Ascending aorta (tissue), 2 donors: ENCODE results near the gene MYO18A. TPM values are rescaled to one million over a fixed set of nuclear protein-coding genes. Genes with fewer than 3 reads are reported as not detected.

Experiments used
- DNase-seq, 2 donors: peaks; one replicate each; pipeline ENCODE4 v3.0.0-alpha.2; 2019; ENCODE audit warnings: low spot score in 2 of 2
- H3K27ac ChIP-seq, 2 donors: fragments of 200-600 bp; sonication (generic); one replicate each; pipeline ENCODE4 v1.5.1; 2016 to 2017; ENCODE audit warnings: mild to moderate bottlenecking in 1 of 2
- H3K27me3 ChIP-seq: fragments of 200-600 bp; sonication (generic); one replicate; pipeline ENCODE4 v1.5.1; 2017
- H3K36me3 ChIP-seq, 2 donors: fragments of 200-600 bp; sonication (generic); one replicate each; pipeline ENCODE4 v1.5.1; 2016
- H3K4me1 ChIP-seq, 2 donors: fragments of 200-600 bp; sonication (generic); one replicate each; pipeline ENCODE4 v1.5.1; 2016 to 2017; ENCODE audit warnings: mild to moderate bottlenecking in 1 of 2
- H3K4me3 ChIP-seq, 2 donors: fragments of 200-600 bp; sonication (generic); one replicate each; pipeline ENCODE4 v1.5.1; 2016 to 2017; ENCODE audit warnings: mild to moderate bottlenecking in 1 of 2
- H3K9me3 ChIP-seq, 2 donors: fragments of 200-600 bp; sonication (generic); one replicate each; pipeline ENCODE4 v1.5.1; 2016
- intact Hi-C: fragments of 100-400 bp; cut with DNase I; formaldehyde crosslinking; loops from one replicate; pipeline ENCODE4 v1.15.1; 2023
- total RNA-seq: library from RNA; depleted of rRNA; stranded (reverse); fragments of >200 nt; gene quantifications from one replicate; pipeline ENCODE4 v1.1.0, GENCODE V29; 2016
- TF ChIP-seq, protein P1 (sequence below), 3 experiments: fragments of 200-600 bp in 2 of 3; fragments of 450-650 bp in 1 of 3; sonication (generic) in 2 of 3; IDR thresholded peaks; one replicate each; pipeline ENCODE4 v1.5.1; 2016 to 2019; ENCODE audit warnings: antibody characterized with exemption in 3 of 3, mild to moderate bottlenecking in 1 of 3, moderate library complexity in 1 of 3

The MYO18A gene
- total RNA-seq, 1 donor from 2014 or later: 185 TPM

DNA sequence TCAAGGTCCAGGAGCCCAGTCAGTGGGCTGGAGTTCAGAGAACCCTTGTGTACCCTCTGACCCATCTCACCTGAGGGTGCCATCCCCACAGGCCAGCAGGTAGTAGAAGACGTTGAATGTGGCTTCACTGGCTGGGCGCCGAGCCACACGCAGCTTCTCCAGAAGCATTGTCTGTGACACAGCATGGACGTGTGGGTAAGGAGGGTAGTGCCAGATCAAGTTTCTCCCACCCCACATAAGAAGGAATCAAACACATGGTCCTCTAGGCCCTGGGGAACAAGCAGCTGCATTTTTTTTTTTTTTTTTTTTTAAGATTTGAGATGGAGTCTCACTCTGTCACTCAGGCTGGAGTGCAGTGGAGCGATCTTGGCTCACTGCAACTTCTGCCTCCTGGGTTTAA lies 60.9 kb downstream of the MYO18A start:
- peaks cover 0 to 2% of the 10 kb centered on the region in 2 donors for H3K4me1 ChIP-seq
- peaks cover 55 to 67% of the 10 kb centered on the region in 2 donors for H3K36me3 ChIP-seq
- H3K27ac ChIP-seq: no peak overlapping the region
- no peak overlapping the region for H3K4me3 ChIP-seq
- no peaks in the 10 kb centered on the region for H3K9me3 ChIP-seq
- intact Hi-C loops: loop anchor here (10.0 kb wide), 1 partner anchor 394 kb away; the partner anchor contains the start of genes NEK8 and TLCD1
- H3K27me3 ChIP-seq: no peaks in the 10 kb centered on the region
- TF ChIP-seq, protein P1, sequence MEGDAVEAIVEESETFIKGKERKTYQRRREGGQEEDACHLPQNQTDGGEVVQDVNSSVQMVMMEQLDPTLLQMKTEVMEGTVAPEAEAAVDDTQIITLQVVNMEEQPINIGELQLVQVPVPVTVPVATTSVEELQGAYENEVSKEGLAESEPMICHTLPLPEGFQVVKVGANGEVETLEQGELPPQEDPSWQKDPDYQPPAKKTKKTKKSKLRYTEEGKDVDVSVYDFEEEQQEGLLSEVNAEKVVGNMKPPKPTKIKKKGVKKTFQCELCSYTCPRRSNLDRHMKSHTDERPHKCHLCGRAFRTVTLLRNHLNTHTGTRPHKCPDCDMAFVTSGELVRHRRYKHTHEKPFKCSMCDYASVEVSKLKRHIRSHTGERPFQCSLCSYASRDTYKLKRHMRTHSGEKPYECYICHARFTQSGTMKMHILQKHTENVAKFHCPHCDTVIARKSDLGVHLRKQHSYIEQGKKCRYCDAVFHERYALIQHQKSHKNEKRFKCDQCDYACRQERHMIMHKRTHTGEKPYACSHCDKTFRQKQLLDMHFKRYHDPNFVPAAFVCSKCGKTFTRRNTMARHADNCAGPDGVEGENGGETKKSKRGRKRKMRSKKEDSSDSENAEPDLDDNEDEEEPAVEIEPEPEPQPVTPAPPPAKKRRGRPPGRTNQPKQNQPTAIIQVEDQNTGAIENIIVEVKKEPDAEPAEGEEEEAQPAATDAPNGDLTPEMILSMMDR (IDR thresholded peaks at IDR 0.05): no peak
- no peak for DNase-seq

DNA sequence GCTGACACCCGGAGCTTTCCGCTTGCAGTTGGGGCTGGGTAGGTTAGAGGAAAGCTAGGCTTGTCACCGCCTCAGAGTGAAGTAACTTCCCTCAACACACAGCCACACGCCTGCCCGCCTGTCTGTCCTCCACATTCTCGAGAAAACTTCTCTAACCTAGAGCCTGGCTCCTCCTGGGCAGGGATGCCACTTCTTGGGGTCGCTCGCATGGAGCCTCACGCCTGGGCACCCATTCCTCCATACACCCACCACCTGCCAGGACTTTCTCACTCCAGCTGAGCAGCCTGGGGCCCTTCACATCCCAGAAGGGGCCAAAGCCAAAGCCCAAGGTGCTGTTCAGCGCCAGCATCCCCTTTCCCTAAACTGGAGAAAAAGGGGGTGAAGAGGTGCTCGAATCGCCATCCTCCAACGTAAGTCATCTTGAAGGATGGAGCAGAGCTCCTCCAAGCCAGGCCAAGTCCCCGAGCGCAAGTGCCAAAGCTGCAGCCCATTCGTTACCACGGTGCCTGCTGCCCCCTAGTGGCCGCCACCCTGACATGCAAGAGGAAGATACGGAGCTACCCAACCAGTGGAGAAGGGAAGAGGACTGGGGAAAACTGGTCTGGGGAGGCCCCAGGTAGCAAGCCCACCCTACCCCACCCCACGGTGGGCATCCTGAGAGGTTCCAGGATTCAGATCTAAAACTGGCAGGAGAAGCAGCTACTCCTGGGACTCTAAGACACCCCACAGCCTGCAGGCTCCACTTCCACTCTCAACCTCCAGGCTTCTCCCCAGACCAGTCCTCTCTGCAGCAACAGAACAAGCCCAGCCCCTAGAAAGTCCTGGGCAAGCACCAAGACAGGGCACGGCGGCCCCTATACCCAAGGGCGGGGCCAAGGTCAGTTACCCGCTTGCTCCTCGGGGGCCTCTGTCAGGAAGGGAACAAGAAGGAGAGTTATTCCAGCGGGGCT lies 63.1 kb downstream of the MYO18A start:
- Histone ChIP-seq H3K27ac (no peak overlapping the region), H3K4me3 (no peak overlapping the region), H3K36me3 (peaks cover 63 to 78% of the 10 kb centered on the region in 2 donors), H3K4me1 (peaks cover 2 to 3% of the 10 kb centered on the region in 2 donors), H3K27me3 (no peaks in the 10 kb centered on the region), H3K9me3 (no peaks in the 10 kb centered on the region)
- TF ChIP-seq, protein P1 (IDR thresholded peaks at IDR 0.05): peak; percentile 80 to 91 (median 88)
- DNase-seq: peak in 1 of 2 donors; percentile 85
- intact Hi-C loops: loop anchor here (10.0 kb wide), 1 partner anchor 392 kb away; the partner anchor contains the start of genes NEK8 and TLCD1

DNA sequence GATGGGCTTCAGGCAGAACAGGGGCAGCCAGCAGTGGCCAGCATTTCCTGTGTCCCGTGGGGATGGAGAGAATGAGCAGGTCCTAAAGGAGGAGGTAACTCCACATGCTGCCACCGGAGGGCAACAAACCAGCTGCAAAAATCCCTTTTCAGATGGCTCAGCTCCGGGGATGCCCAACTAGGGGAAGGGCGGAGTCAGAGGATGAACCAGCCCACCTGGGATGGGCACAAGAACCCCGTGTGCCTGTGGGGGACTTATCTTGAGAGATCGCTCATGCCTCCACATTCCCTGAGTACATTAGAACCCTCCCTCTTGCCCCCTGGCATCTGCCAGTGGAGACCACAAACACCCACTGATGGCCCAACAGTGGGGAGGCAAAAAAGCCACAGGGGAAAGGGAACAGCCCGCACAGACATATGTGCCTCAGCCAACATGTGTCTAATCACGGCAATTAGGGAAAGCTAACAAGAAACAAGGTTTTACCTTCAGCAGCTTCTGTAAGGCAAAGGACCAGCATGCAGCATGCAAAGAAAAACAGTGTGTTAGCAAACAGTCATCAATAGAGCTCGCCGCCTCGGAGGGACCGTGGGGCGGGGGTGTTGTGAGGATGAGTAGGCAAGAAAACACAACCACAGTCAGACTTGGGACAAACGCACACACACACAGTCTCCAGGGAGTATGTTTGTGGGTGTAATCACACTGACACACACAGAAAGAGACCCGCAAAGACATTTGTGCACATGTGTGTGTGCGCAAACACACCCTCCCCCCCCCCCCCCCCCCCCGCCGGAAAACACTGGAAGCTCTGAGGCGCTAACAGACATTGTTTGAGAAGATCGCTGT lies 64.0 kb downstream of the MYO18A start:
- Histone ChIP-seq H3K36me3 (peaks cover 62 to 74% of the 10 kb centered on the region in 2 donors), H3K27ac (no peak overlapping the region), H3K4me3 (no peak overlapping the region), H3K9me3 (no peaks in the 10 kb centered on the region), H3K27me3 (no peaks in the 10 kb centered on the region), H3K4me1 (peaks cover 3% of the 10 kb centered on the region in 2 donors)
- intact Hi-C loops: loop anchor here (10.0 kb wide), 1 partner anchor 391 kb away; the partner anchor contains the start of genes NEK8 and TLCD1
- no peak for DNase-seq
- TF ChIP-seq, protein P1 (IDR thresholded peaks at IDR 0.05): peak in 1 of 3 experiments; percentile 18

DNA sequence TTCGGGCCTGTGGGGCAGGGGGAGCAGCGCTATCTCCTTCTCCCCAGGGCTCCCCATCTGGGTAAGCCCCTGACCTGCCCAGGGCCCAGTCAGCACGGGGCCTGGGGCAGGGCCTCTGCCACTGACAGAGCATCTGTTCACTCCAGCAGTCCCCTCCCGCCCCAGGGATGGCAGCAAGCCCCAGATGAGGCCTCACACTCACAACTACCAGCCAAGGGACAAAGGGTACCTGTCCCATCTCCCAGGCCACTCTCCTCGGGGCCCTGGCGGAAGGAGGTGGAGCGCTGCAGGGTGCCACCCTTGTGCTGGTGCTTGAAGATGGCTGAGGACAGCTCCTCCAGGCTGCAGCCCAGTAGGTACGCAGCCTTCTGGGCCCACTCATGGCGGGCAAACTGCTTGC lies 64.8 kb downstream of the MYO18A start:
- Histone ChIP-seq H3K27me3 (no peaks in the 10 kb centered on the region), H3K27ac (no peak overlapping the region), H3K4me1 (peaks cover 3% of the 10 kb centered on the region in 2 donors), H3K9me3 (no peaks in the 10 kb centered on the region), H3K4me3 (no peak overlapping the region), H3K36me3 (peaks cover 61 to 74% of the 10 kb centered on the region in 2 donors)
- TF ChIP-seq, protein P1 (IDR thresholded peaks at IDR 0.05): no peak
- DNase-seq: no peak
- intact Hi-C loops: loop anchor here (10.0 kb wide), 1 partner anchor 391 kb away; the partner anchor contains the start of genes NEK8 and TLCD1

DNA sequence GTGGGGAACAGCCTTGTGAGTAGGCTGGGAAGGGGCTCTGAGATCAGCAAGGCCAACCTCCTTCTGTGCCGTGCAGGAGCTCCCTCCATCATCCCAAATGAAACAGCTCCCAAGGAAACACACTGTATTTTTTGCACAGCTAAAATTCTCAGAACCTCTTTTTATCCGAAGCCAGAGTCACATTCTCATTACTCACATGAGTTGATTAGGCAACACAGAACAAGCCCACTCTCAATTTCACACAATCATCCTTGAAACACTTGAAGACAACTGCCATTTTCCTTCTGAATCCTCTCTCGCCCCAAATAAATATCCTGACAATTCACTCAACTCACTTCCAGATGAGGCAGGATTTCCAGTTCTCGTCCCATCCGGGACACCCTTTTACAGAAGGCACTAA lies 66.1 kb downstream of the MYO18A start:
- Histone ChIP-seq H3K4me1 (peaks cover 3% of the 10 kb centered on the region in 2 donors), H3K4me3 (no peak overlapping the region), H3K27ac (no peak overlapping the region), H3K9me3 (no peaks in the 10 kb centered on the region), H3K27me3 (no peaks in the 10 kb centered on the region), H3K36me3 (peaks cover 61 to 74% of the 10 kb centered on the region in 2 donors)
- TF ChIP-seq, protein P1 (IDR thresholded peaks at IDR 0.05): no peak
- DNase-seq: no peak
- intact Hi-C loops: loop anchor here (10.0 kb wide), 1 partner anchor 389 kb away; the partner anchor contains the start of genes NEK8 and TLCD1
